GM18517 (cell line): Measurements from ENCODE around the gene ZNF385B.

ENCODE experiments used
- ATAC-seq: cut with Tn5 transposase; IDR thresholded peaks from one replicate; pipeline ENCODE4 v1.9.1; 2021; ENCODE audit warnings: mild to moderate bottlenecking, moderate library complexity; ENCODE audit not compliant: unreplicated experiment

ZNF385B gene

DNA sequence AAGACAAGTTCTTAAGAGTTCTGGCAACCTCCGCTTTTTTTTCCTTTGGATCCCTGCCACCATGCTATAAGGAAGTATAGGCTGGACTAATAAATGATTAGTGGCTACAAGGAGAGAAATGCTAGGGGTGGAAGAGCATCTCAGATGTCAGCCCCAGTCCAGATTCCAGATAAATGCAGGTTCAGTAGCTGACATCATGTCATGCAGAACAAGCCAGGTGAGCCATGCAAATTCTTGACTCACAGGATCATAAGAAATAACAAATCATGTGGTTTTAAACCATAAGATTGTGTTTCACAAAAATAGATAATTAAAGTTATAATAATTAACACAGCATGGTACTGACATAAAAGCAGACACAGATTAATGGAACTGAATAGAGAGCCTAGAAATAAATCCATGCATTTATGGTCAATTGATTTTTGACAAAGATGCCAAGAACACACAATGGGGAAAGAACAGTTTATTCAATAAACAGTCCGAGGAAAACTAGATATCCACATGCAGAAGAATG, 443.9 kb downstream of the ZNF385B start:
- ATAC-seq = no peak

DNA sequence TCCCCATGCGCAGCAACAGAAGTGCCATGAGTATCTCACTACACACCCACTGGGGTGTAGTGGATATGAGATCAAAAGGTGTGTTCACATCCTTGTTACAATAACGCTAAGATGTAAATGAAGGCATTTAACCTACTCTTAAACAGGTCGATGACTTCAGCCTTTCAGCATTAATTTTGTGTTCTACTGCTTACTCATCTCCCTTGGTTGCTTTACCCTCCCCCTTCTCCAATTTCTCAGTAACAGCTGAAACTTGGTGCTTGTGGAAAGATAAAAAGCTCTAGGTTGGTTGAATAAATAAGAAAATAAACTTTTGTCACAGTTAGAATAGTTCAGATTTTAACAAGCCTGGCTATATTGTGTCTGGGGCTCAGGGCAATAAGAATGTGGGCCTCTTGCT, 449.3 kb downstream of the ZNF385B start:
- no peak for ATAC-seq

DNA sequence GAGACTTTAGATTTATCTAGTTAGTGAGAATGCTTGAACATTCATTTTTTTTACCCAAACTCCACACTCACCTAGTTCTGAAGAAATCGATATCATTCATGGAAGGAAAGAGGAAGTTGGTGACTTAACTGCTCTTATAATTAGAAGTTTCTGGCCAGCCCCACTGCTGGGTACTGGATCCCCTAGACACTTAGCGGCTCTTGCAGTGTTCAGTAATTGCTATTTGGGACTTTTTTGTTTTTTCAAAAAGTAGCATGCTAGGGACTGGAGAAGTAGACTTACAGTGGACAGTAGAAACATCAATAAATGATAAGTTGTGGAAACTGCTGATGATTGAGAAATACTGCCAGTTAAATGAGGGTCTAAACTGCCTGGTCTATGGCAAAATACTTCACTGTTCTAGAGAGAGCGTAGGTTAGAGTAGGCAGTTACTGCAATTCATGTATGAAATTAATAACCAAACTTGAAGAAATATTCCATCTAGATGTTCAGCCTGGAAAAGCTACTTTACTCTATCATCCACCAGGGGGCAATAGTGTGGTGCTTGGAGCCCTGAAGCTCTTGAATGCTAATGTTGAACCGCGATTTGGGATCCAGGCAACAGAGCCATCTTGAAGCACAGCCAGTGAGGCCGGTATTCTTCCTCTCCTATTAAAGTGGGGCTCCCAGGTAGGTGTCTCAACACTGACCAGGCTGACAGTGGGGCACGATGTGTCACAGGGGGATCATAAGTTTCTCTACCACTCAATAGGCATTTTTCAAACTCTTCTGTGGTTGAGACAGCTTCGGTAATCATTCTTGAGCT, 450.7 kb downstream of the ZNF385B start:
- no peak for ATAC-seq

DNA sequence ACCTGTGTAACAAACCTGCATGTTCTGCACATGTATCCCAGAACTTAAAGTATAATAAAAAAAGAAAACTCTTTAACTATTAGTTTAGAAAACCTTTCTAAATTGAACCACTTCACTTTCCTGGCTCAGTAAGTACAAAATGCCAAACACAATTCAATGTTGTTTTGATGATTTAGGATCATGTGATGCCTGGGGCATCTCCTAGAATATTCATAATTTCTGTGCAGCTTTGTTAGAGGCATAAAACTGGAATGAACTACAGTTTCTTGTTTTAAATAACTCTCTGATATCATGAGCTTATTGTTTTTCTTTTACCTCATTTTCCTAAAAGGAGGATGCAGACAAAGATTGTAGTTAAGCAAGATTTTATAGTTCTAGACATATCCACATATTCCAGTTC, 457.8 kb downstream of the ZNF385B start:
- ATAC-seq = no peak

DNA sequence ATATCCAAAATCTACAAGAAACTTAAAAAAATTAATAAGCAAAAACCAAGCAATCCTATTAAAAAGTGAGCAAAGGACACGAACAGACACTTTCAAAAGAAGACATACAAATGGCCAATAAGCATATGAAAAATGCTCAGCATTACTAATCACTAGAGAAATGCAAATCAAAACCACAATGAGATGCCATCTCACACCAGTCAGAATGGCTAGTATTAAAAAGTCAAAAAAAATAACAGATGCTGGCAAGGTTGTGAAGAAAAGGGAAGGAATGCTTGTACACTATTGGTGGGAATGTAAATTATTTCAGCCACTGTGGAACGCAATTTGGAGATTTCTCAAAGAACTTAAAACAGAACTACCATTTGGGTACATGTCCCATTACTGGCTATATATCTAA, 467.9 kb downstream of the ZNF385B start:
- ATAC-seq = no peak
